Ishikawa (cell line): Measurements from ENCODE around the gene SEL1L3.

Experiments
- CEBPB ChIP-seq: IDR thresholded peaks from 2 replicates; pipeline ENCODE4 v1.6.1; 2012
- CREB1 ChIP-seq: IDR thresholded peaks from 2 replicates; pipeline ENCODE4 v1.6.1; 2012; ENCODE audit warnings: low read depth
- EGR1 ChIP-seq: IDR thresholded peaks from 2 replicates; pipeline ENCODE4 v1.6.1; 2012
- EP300 ChIP-seq: IDR thresholded peaks from 2 replicates; pipeline ENCODE4 v1.6.1; 2012; ENCODE audit warnings: borderline replicate concordance
- FOXM1 ChIP-seq: IDR thresholded peaks from 2 replicates; pipeline ENCODE4 v1.6.1; 2012; ENCODE audit warnings: low read depth, borderline replicate concordance
- MAX ChIP-seq: IDR thresholded peaks from 2 replicates; pipeline ENCODE4 v1.6.1; 2012
- NFIC ChIP-seq: IDR thresholded peaks from 2 replicates; pipeline ENCODE4 v1.6.1; 2012
- RAD21 ChIP-seq: IDR thresholded peaks from 2 replicates; pipeline ENCODE4 v1.6.1; 2012; ENCODE audit warnings: low read depth
- TAF1 ChIP-seq: IDR thresholded peaks from 2 replicates; pipeline ENCODE4 v1.6.1; 2012; ENCODE audit warnings: low read depth, mild to moderate bottlenecking
- TCF12 ChIP-seq: IDR thresholded peaks from 2 replicates; pipeline ENCODE4 v1.6.1; 2012; ENCODE audit warnings: low read depth
- TEAD4 ChIP-seq: IDR thresholded peaks from 2 replicates; pipeline ENCODE4 v1.6.1; 2012
- USF1 ChIP-seq: IDR thresholded peaks from 2 replicates; pipeline ENCODE4 v1.6.1; 2012
- YY1 ChIP-seq: IDR thresholded peaks from 2 replicates; pipeline ENCODE4 v1.6.1; 2012; ENCODE audit warnings: low read depth
- ZBTB7A ChIP-seq: IDR thresholded peaks from 2 replicates; pipeline ENCODE4 v1.6.1; 2012; ENCODE audit warnings: low read depth
- TF ChIP-seq, protein P1 (sequence below): IDR thresholded peaks from 2 replicates; pipeline ENCODE4 v1.6.1; 2012; ENCODE audit warnings: low read depth, mild to moderate bottlenecking

The SEL1L3 gene

DNA sequence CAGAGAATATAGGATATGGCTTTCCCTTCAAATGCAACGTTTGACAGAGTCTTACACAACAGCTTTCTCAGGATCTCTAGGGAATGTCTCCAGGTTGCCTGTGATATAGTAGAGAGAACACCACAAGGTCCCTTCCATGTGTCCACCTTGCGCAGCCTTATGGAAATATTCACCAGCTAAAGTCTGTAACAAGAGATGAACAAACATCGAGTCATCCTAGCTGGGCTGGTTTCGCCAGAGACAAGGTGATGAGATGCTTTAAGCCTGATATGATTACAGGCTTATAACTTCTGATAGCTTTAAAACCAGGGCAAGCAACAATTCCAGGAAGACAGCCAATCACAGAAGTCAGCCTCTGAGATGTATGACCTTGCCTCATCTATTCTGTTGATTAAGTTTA is 83.8 kb downstream of the SEL1L3 start:
- TF ChIP-seq RAD21, result no peak
- TF ChIP-seq TEAD4, result no peak
- no peak for TF ChIP-seq TCF12
- no peak for TF ChIP-seq NFIC

DNA sequence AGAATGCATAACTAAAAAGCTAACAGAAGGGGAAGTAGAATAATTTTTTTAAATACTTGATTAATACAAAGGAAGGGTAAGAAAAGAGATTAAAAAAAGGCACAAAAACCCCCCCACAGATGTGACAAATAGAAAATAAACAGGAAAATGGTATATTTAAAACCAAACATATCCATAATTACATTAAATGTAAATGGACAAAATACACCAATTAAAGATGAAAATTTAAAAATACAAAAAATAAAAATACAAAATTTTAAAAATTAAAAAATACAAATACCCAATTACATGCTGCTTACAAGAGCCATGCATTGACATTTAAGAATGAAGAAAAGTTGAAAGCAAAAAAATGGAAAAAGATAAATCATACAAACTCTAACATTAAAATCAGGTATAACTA is 86.0 kb downstream of the SEL1L3 start:
- TF ChIP-seq TAF1, result no peak
- TF ChIP-seq NFIC, result no peak
- TF ChIP-seq ZBTB7A, result no peak
- no peak for TF ChIP-seq FOXM1
- no peak for TF ChIP-seq CREB1
- TF ChIP-seq, protein P1, sequence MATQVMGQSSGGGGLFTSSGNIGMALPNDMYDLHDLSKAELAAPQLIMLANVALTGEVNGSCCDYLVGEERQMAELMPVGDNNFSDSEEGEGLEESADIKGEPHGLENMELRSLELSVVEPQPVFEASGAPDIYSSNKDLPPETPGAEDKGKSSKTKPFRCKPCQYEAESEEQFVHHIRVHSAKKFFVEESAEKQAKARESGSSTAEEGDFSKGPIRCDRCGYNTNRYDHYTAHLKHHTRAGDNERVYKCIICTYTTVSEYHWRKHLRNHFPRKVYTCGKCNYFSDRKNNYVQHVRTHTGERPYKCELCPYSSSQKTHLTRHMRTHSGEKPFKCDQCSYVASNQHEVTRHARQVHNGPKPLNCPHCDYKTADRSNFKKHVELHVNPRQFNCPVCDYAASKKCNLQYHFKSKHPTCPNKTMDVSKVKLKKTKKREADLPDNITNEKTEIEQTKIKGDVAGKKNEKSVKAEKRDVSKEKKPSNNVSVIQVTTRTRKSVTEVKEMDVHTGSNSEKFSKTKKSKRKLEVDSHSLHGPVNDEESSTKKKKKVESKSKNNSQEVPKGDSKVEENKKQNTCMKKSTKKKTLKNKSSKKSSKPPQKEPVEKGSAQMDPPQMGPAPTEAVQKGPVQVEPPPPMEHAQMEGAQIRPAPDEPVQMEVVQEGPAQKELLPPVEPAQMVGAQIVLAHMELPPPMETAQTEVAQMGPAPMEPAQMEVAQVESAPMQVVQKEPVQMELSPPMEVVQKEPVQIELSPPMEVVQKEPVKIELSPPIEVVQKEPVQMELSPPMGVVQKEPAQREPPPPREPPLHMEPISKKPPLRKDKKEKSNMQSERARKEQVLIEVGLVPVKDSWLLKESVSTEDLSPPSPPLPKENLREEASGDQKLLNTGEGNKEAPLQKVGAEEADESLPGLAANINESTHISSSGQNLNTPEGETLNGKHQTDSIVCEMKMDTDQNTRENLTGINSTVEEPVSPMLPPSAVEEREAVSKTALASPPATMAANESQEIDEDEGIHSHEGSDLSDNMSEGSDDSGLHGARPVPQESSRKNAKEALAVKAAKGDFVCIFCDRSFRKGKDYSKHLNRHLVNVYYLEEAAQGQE, result no peak
- TF ChIP-seq USF1, result no peak
- no peak for TF ChIP-seq TCF12
- no peak for TF ChIP-seq EGR1
- TF ChIP-seq TEAD4, result no peak
- no peak for TF ChIP-seq RAD21
- TF ChIP-seq CEBPB, result no peak
- no peak for TF ChIP-seq EP300
- TF ChIP-seq YY1, result no peak
- TF ChIP-seq MAX, result no peak

- TF ChIP-seq CREB1, result no peak
These were observed 87.6 kb downstream of the SEL1L3 start for GRCh38 chr4:25775166-25775565.

- TF ChIP-seq EP300 (no peak), TEAD4 (no peak), TAF1 (no peak), FOXM1 (no peak)
These were observed 89.4 kb downstream of the SEL1L3 start for GRCh38 chr4:25773358-25773757.

- TF ChIP-seq RAD21 (no peak), ZBTB7A (no peak), EGR1 (no peak), TEAD4 (no peak), TCF12 (no peak), MAX (no peak), FOXM1 (no peak), YY1 (no peak), TAF1 (no peak), CREB1 (no peak), EP300 (no peak)
These were observed 91.1 kb downstream of the SEL1L3 start for GRCh38 chr4:25771672-25772071.

DNA sequence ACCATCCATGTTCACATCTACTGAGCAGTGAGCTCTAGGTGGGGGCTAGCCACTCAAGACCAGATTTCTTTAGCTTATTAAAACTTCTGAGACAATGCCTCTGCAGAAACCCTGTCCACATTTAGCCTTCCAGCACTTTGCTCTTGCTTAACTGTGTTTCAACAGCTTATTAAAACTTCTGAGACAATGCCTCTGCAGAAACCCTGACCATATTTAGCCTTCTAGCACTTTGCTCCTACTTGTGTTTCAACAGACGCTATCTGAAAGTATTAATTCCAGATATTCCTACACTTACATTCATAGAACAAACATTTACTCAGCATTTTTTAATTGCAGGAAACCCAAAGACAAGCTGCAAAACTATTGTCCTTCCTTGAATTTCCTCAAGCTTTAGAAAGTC is 91.9 kb downstream of the SEL1L3 start:
- TF ChIP-seq RAD21, result no peak
- no peak for TF ChIP-seq TEAD4
- no peak for TF ChIP-seq ZBTB7A
- no peak for TF ChIP-seq FOXM1
- no peak for TF ChIP-seq USF1
- TF ChIP-seq EGR1, result no peak
- no peak for TF ChIP-seq TAF1
- TF ChIP-seq MAX, result no peak
- no peak for TF ChIP-seq CEBPB
- TF ChIP-seq TCF12, result no peak
- TF ChIP-seq YY1, result no peak
- no peak for TF ChIP-seq NFIC
- TF ChIP-seq, protein P1, result no peak
- TF ChIP-seq EP300, result no peak

DNA sequence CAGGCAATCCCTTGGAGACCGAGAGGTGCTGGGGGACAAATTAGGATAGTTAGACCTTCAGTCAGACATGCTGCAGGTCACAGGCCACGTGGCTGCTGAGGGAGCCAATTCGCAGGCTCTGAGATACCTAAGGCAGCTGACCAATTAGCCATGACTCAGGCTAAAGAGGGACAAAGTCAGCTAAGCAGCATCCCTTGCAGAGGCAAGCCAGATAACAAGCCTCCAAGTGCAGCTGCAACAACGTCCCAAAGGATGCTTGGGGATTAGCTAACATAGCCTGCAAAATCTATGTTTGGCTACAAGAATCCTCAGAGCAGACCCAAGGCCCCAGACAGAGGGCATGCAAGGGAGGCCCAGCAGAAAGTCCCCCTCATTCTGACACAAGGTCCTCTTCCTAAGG is 93.5 kb downstream of the SEL1L3 start:
- TF ChIP-seq, protein P1, result no peak
- TF ChIP-seq MAX (no peak), NFIC (no peak), TCF12 (no peak), TEAD4 (no peak), ZBTB7A (no peak), FOXM1 (no peak), RAD21 (no peak), CREB1 (no peak), YY1 (no peak)
